Psoas muscle (tissue), 8 donors: Measurements from ENCODE around the gene CCNQ. TPM values are rescaled to one million over a fixed set of nuclear protein-coding genes. Genes with fewer than 3 reads are reported as not detected.

Source experiments
- ATAC-seq, 4 donors: fragments of 200-7000 bp; cut with Tn5 transposase; one replicate each; pipeline ENCODE4 v1.9.1; 2020; ENCODE audit warnings: moderate library complexity in 3 of 4, mild to moderate bottlenecking in 2 of 4
- DNase-seq, 2 donors: peaks; one replicate each; pipeline ENCODE4 v3.0.0-alpha.2; 2020
- H3K27ac ChIP-seq: fragments of 200-600 bp; one replicate; pipeline ENCODE4 v1.8.0; 2022
- H3K27me3 ChIP-seq, 3 donors: fragments of 200-600 bp in 1 of 3; one replicate each; pipeline versions ENCODE4 v1.6.1 to v1.8.0; 2013 to 2022; ENCODE audit warnings: low read length in 2 of 3, mild to moderate bottlenecking in 2 of 3, moderate library complexity in 1 of 3; ENCODE audit not compliant: insufficient read depth in 3 of 3
- H3K36me3 ChIP-seq, 2 donors: fragments of 200-600 bp in 1 of 2; one replicate each; pipeline versions ENCODE4 v1.6.1 to v1.8.0; 2013 to 2022; ENCODE audit warnings: low read depth in 1 of 2, mild to moderate bottlenecking in 1 of 2, moderate library complexity in 1 of 2; ENCODE audit not compliant: insufficient read depth in 1 of 2
- H3K4me1 ChIP-seq: fragments of 200-600 bp; one replicate; pipeline ENCODE4 v1.8.0; 2022
- H3K4me3 ChIP-seq: fragments of 200-600 bp; one replicate; pipeline ENCODE4 v1.8.0; 2022; ENCODE audit warnings: mild to moderate bottlenecking
- H3K9me3 ChIP-seq: fragments of 200-600 bp; one replicate; pipeline ENCODE4 v1.8.0; 2022
- WGBS, 3 donors: extraction: QIAGEN DNeasy Blood & Tissue Kit; methylation state at CpG; one replicate each; pipeline versions ENCODE4 v1.1.6 to v1.1.7; 2013; 5-methylcytosine and 5-hydroxymethylcytosine counted together
- intact Hi-C, 2 donors: fragments of 100-400 bp; cut with DNase I; formaldehyde crosslinking; loops; one replicate each; pipeline versions ENCODE4 v1.11.0 to v1.14.2; 2022
- polyA plus RNA-seq, 3 donors: library from polyadenylated mRNA; stranded (reverse); fragments of 200-250 nt; gene quantifications; one replicate each; pipeline ENCODE4 v1.2.3, GENCODE V29; 2013
- total RNA-seq, 4 donors: library from RNA; stranded (reverse); fragmentation: NEBNext Ultra II Directional in 2 of 4; extraction: Animal tissue kit (Norgen Biotek cat#: 25700) in 2 of 4; gene quantifications; one replicate each; pipeline versions ENCODE4 v1.2.1 to v1.2.4, GENCODE V29; 2021 to 2023
- TF ChIP-seq, protein P1 (sequence below): fragments of 200-600 bp; IDR thresholded peaks from one replicate; pipeline ENCODE4 v1.8.0; 2022; ENCODE audit warnings: antibody characterized with exemption
- donor health status: healthy with polysubstance abuse.
- donor health status: DM: no; HTN: no; CAD: no; lungs with moderate emphysema.
- donor health status: Bipolar disorder and iron deficiency.
- donor health status: healthy.
- donor health status: DM: yes; HTN: yes; CAD: no.
- donor health status: DM: no; HTN: no; CAD: no.
- donor health status: DM: no; HTN: no; CAD: no.
- donor health status: DM: yes; HTN: yes; CAD: no.

The CCNQ gene
- total and polyA plus RNA-seq, 7 donors, result 17.0 to 53.5 (median 34.3) TPM

DNA sequence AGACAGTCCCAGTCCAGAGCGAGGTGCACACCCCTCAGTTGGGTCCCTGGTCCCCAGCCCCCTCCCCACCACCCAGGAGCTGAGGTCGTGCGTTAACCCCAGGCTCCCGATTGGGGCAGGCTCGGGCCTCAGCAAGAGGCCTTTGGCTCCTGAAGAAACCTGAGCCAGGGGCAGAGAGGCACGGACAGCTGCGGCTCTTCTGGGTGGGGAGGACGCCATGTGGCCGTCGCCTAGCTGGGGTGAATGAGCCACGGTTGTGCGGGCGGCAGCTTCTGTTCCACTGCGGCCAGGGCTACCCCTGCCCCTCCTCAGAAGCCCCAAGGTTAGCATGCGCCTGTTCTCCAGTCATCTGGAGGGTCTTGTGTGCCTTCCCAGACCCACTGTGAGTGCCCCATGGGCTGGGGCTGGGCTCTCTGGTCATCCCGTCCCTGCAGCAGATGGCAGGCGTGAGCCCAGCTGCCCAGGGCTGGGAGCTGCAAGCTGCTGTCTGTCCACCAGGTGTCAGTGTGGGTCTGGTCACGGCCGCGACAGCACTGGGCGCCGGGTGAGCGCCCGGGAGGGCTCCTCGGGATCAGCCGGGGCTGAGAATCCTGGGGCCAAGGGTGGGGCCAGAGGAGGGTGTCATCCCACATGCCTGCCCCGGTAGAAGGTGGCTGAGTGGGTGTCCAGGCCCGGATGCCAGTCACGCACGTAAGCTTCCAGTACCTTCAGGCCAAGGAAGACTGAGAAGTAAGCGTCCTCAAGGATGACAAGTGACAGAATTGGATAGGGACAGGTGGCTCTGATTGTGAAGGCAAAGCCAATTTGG lies 59.6 kb downstream of the CCNQ start:
- no peak overlapping the region for H3K4me3 ChIP-seq
- intact Hi-C loops, result no loop called here
- no peaks in the 10 kb centered on the region for H3K9me3 ChIP-seq
- H3K27ac ChIP-seq, result no peak overlapping the region
- peaks cover 0 to 23% (median 2%) of the 10 kb centered on the region in 3 donors for H3K27me3 ChIP-seq
- no peaks in the 10 kb centered on the region for H3K4me1 ChIP-seq
- no peaks in the 10 kb centered on the region for H3K36me3 ChIP-seq
- WGBS, 3 donors, result 21 to 40% (median 35%) methylated on average over 13 to 31 of the region's 31 CpGs
- TF ChIP-seq, protein P1, sequence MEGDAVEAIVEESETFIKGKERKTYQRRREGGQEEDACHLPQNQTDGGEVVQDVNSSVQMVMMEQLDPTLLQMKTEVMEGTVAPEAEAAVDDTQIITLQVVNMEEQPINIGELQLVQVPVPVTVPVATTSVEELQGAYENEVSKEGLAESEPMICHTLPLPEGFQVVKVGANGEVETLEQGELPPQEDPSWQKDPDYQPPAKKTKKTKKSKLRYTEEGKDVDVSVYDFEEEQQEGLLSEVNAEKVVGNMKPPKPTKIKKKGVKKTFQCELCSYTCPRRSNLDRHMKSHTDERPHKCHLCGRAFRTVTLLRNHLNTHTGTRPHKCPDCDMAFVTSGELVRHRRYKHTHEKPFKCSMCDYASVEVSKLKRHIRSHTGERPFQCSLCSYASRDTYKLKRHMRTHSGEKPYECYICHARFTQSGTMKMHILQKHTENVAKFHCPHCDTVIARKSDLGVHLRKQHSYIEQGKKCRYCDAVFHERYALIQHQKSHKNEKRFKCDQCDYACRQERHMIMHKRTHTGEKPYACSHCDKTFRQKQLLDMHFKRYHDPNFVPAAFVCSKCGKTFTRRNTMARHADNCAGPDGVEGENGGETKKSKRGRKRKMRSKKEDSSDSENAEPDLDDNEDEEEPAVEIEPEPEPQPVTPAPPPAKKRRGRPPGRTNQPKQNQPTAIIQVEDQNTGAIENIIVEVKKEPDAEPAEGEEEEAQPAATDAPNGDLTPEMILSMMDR, result peak; percentile 82
- DNase-seq, result peak; percentile 65 to 87
- peak; percentile 88 to 97 (median 92) for ATAC-seq

DNA sequence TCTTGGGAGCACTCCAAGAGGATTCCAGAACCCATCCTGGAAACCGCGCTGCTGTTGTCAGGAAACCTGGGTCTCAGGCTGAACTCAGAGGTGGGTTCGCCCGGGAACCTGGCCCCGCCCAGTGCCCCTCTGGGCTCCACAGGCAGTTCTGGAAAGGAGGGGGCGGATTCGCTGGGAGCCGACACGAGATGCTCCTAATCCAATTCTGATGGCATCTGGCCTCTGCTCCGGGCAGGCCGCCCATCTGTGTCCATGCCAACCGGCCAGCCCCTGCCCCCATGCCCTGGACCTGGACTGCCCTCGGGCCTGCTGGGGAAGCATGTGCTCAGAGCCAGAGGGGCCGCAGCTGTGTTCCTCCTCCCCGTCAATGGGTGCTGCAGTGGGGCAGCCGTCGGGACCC lies 60.5 kb downstream of the CCNQ start:
- intact Hi-C loops, result no loop called here
- Histone ChIP-seq H3K9me3 (no peaks in the 10 kb centered on the region), H3K27ac (no peak overlapping the region), H3K36me3 (no peaks in the 10 kb centered on the region), H3K27me3 (peaks cover 0 to 17% (median 2%) of the 10 kb centered on the region in 3 donors), H3K4me1 (no peaks in the 10 kb centered on the region), H3K4me3 (no peak overlapping the region)
- ATAC-seq, result no peak
- 29 to 58% (median 51%) methylated on average over 15 to 17 of the region's 17 CpGs for WGBS, 3 donors
- DNase-seq, result no peak
- TF ChIP-seq, protein P1, result no peak

Other genes starting within 250 kb of the CCNQ start
- not detected for gene PNMA6E, start 197.8 kb downstream of the CCNQ start, total RNA-seq
- gene PNMA6E, start 197.8 kb downstream of the CCNQ start, polyA plus RNA-seq, result not detected
- gene ZFP92, start 187.7 kb downstream of the CCNQ start, total RNA-seq, result under 1 TPM; 0.30 to 0.50 (median 0.36) TPM
- under 1 TPM; 0.10 to 0.16 (median 0.16) TPM for gene ZFP92, start 187.7 kb downstream of the CCNQ start, polyA plus RNA-seq
- gene TREX2, start 153.1 kb downstream of the CCNQ start, total RNA-seq, result under 1 TPM in 3 of 4 donors, not detected in 1; 0.25 to 0.56 (median 0.42) TPM
- under 1 TPM in 2 of 3 donors, not detected in 1; 0.10 to 0.27 TPM for gene TREX2, start 153.1 kb downstream of the CCNQ start, polyA plus RNA-seq
- 10 to 100 TPM; 10.7 to 17.3 (median 12.7) TPM for gene HAUS7, start 128.6 kb downstream of the CCNQ start, total RNA-seq
- gene HAUS7, start 128.6 kb downstream of the CCNQ start, polyA plus RNA-seq, result 10 to 100 TPM in 2 of 3 donors, 1 to 10 TPM in 1; 8.3 to 18.5 (median 15.0) TPM
- 10 to 100 TPM; 12.6 to 62.4 (median 23.6) TPM for gene BGN, start 104.2 kb downstream of the CCNQ start, total RNA-seq
- 1 to 10 TPM; 6.7 to 9.9 (median 8.4) TPM for gene BGN, start 104.2 kb downstream of the CCNQ start, polyA plus RNA-seq
- gene ATP2B3, start 81.5 kb downstream of the CCNQ start, total RNA-seq, result under 1 TPM in 1 of 4 donors, not detected in 3; 0.04 TPM
- gene ATP2B3, start 81.5 kb downstream of the CCNQ start, polyA plus RNA-seq, result under 1 TPM in 2 of 3 donors, not detected in 1; 0.01 TPM
- gene DUSP9, start 48.1 kb upstream of the CCNQ start, total RNA-seq, result not detected
- gene DUSP9, start 48.1 kb upstream of the CCNQ start, polyA plus RNA-seq, result not detected
- gene PNCK, start 74.7 kb upstream of the CCNQ start, total RNA-seq, result 1 to 10 TPM in 1 of 4 donors, under 1 TPM in 3; 0.79 to 1.9 (median 0.92) TPM
- gene PNCK, start 74.7 kb upstream of the CCNQ start, polyA plus RNA-seq, result 1 to 10 TPM in 1 of 3 donors, under 1 TPM in 2; 0.21 to 1.0 (median 0.35) TPM
- 100 to 1,000 TPM in 2 of 4 donors, 10 to 100 TPM in 2; 82.2 to 256 (median 117) TPM for gene SLC6A8, start 88.8 kb upstream of the CCNQ start, total RNA-seq
- gene SLC6A8, start 88.8 kb upstream of the CCNQ start, polyA plus RNA-seq, result 100 to 1,000 TPM in 2 of 3 donors, 10 to 100 TPM in 1; 84.9 to 209 (median 104) TPM
- gene BCAP31, start 125.2 kb upstream of the CCNQ start, total RNA-seq, result 10 to 100 TPM; 65.4 to 71.6 (median 66.0) TPM
- 10 to 100 TPM; 63.7 to 97.3 (median 72.1) TPM for gene BCAP31, start 125.2 kb upstream of the CCNQ start, polyA plus RNA-seq
- 10 to 100 TPM; 16.0 to 27.1 (median 20.9) TPM for gene ABCD1, start 125.7 kb upstream of the CCNQ start, total RNA-seq
- 10 to 100 TPM; 11.7 to 36.0 (median 15.8) TPM for gene ABCD1, start 125.7 kb upstream of the CCNQ start, polyA plus RNA-seq
- 1 to 10 TPM in 1 of 4 donors, under 1 TPM in 3; 0.27 to 1.5 (median 0.73) TPM for gene PLXNB3, start 165.1 kb upstream of the CCNQ start, total RNA-seq
- gene PLXNB3, start 165.1 kb upstream of the CCNQ start, polyA plus RNA-seq, result under 1 TPM; 0.13 to 0.35 (median 0.31) TPM
- 100 to 1,000 TPM in 1 of 4 donors, 10 to 100 TPM in 3; 43.7 to 140 (median 61.4) TPM for gene SRPK3, start 181.9 kb upstream of the CCNQ start, total RNA-seq
- 10 to 100 TPM; 14.5 to 37.4 (median 23.3) TPM for gene SRPK3, start 181.9 kb upstream of the CCNQ start, polyA plus RNA-seq
- gene IDH3G, start 195.2 kb upstream of the CCNQ start, total RNA-seq, result 10 to 100 TPM; 45.6 to 56.9 (median 51.8) TPM
- gene IDH3G, start 195.2 kb upstream of the CCNQ start, polyA plus RNA-seq, result 10 to 100 TPM; 25.0 to 54.2 (median 44.3) TPM
- gene SSR4, start 195.5 kb upstream of the CCNQ start, total RNA-seq, result 10 to 100 TPM; 57.2 to 86.6 (median 71.2) TPM
- 100 to 1,000 TPM in 2 of 3 donors, 10 to 100 TPM in 1; 84.5 to 198 (median 107) TPM for gene SSR4, start 195.5 kb upstream of the CCNQ start, polyA plus RNA-seq
- gene PDZD4, start 231.4 kb upstream of the CCNQ start, total RNA-seq, result 1 to 10 TPM in 3 of 4 donors, under 1 TPM in 1; 0.50 to 2.1 (median 1.4) TPM
- gene PDZD4, start 231.4 kb upstream of the CCNQ start, polyA plus RNA-seq, result 1 to 10 TPM in 1 of 3 donors, under 1 TPM in 2; 0.65 to 1.3 (median 0.79) TPM